ENCODE measurements around the gene UHRF1. TPM values are rescaled to one million over a fixed set of nuclear protein-coding genes. Genes with fewer than 3 reads are reported as not detected.
A peak's percentile ranks its signal among the peaks of the same experiment; 100 is the strongest.

The UHRF1 gene
- total and polyA plus RNA-seq, 7 donors: 0.36 to 10.5 (median 1.5) TPM

- H3K4me3 ChIP-seq: peak within 1 kb of the TSS; percentile 66 to 85 (median 78)
- TF ChIP-seq POLR2AphosphoS5 (IDR thresholded peaks at IDR 0.05): peak; percentile 89 to 98 (median 96)
- TF ChIP-seq EP300 (IDR thresholded peaks at IDR 0.05): no peak
- TF ChIP-seq POLR2A (IDR thresholded peaks at IDR 0.05): no peak
- H3K27me3 ChIP-seq: no peaks in the 10 kb centered on the region
- intact Hi-C loops (cut with DNase I): loop anchor here (2.0 to 5.0 kb wide), 2 partner anchors 62 to 96 kb away; no protein-coding TSS in a partner anchor
- peak; percentile 100 for DNase-seq
- H3K36me3 ChIP-seq: no peaks in the 10 kb centered on the region
- H3K27ac ChIP-seq: peak within 1 kb of the TSS; percentile 71 to 80 (median 73)
- peaks cover 0 to 45% (median 40%) of the 10 kb centered on the region in 4 donors for H3K4me1 ChIP-seq
- no peaks in the 10 kb centered on the region for H3K9me3 ChIP-seq
- WGBS, 2 donors: 1% methylated on average over 96 of the region's 96 CpGs
Observed at GRCh38 chr19:4968462-4969291, 59.4 kb downstream of the UHRF1 start, which contains the start of gene KDM4B. KDM4B (plus strand) TSS chr19:4969113; CDS start chr19:5032891, 63,778 bp downstream.

DNA sequence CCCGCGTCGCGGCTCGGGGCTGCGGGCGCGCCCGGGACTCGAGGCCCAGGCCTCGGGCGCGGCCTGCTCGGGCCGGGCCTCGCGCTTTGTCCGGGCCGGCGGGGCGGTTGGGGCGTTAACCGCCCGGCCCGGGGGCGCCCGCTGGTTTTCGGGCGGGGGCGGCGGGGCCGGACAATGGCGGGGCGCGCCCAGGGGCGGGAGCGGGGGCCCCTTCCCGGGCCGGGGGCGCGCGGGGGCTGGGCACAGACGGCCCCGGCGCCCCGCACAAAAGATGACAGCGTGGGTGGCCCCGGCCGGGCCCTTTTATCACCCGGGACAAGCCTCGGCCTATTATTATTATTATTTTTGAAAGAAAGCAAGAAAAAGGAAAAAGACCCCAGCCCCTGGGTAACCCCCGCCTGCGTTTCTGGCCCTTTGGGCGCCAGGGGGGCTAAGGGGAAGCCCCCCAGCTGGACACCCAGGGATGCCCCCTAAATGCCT lies 60.0 kb downstream of the UHRF1 start:
- no peak for DNase-seq
- no peak for TF ChIP-seq EP300 (IDR thresholded peaks at IDR 0.05)
- no peak for TF ChIP-seq POLR2AphosphoS5 (IDR thresholded peaks at IDR 0.05)
- TF ChIP-seq CTCF (IDR thresholded peaks at IDR 0.05): no peak
- TF ChIP-seq POLR2A (IDR thresholded peaks at IDR 0.05): no peak
- peaks cover 0 to 52% (median 42%) of the 10 kb centered on the region in 4 donors for H3K4me1 ChIP-seq
- H3K9me3 ChIP-seq: no peaks in the 10 kb centered on the region
- H3K36me3 ChIP-seq: no peaks in the 10 kb centered on the region
- peak overlapping the region; percentile 66 to 80 (median 70) for H3K27ac ChIP-seq
- H3K4me3 ChIP-seq: peak overlapping the region; percentile 66 to 85 (median 78)
- intact Hi-C loops (cut with DNase I): loop anchor here (2.0 to 5.0 kb wide), 2 partner anchors 61 to 97 kb away; no protein-coding TSS in a partner anchor
- H3K27me3 ChIP-seq: no peaks in the 10 kb centered on the region
- 1% methylated on average over 54 of the region's 54 CpGs for WGBS, 2 donors

DNA sequence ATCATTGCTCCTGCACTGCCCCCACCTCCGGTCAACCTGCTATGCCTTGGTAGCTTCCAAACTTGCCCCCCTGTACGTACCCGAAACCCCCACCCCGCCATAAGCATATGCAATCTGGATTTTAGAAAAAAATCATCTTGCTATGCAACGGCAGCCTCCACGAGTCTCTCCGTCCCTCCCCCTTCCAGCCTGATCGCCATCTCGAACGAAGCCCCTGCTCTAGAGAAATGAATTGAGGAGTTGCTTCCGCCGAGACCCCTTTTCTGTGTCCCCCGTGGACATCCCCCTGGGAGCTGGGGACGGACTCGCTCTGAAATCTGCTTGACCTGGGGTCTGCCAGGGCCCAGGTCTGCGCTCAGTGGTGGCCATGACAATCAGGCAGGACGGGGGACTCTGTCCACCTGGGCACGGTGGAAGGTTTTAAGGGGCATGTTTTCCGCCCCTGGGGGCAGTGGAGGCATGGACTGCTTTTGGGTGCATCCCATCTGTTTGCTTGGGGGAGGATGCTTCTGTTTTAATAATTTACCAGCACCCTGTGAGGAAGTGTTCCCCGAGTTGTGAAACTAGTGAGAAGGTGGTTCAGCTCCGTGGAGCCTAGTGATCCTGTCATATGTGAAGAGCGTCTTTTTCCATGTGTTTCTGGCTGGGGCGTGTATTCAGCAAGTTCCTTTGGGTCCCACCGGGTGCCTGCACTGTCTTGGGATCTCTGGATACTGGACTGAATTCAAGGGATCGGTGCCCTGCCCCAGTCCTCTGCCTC lies 60.7 kb downstream of the UHRF1 start:
- H3K9me3 ChIP-seq: no peaks in the 10 kb centered on the region
- TF ChIP-seq CTCF (IDR thresholded peaks at IDR 0.05): no peak
- TF ChIP-seq POLR2AphosphoS5 (IDR thresholded peaks at IDR 0.05): peak in 1 of 4 donors; percentile 24
- no peak for DNase-seq
- H3K27me3 ChIP-seq: no peaks in the 10 kb centered on the region
- WGBS, 2 donors: 2 to 5% methylated on average over 25 of the region's 25 CpGs
- peak overlapping the region; percentile 66 to 80 (median 70) for H3K27ac ChIP-seq
- peak overlapping the region; percentile 66 to 85 (median 78) for H3K4me3 ChIP-seq
- peaks cover 0 to 58% (median 48%) of the 10 kb centered on the region in 4 donors for H3K4me1 ChIP-seq
- intact Hi-C loops (cut with DNase I): loop anchor here (2.0 to 10.0 kb wide), 4 partner anchors 61 to 1095 kb away; partner anchors contain the start of gene DPP9
- H3K36me3 ChIP-seq: no peaks in the 10 kb centered on the region

GRCh38 chr19:4970558-4971423 lies 61.5 kb downstream of the UHRF1 start:
- intact Hi-C loops (cut with DNase I): loop anchor here (10.0 kb wide), 2 partner anchors 246 to 1094 kb away; partner anchors contain the start of gene DPP9
- Histone ChIP-seq H3K27me3 (no peaks in the 10 kb centered on the region), H3K9me3 (no peaks in the 10 kb centered on the region), H3K36me3 (no peaks in the 10 kb centered on the region), H3K27ac (peak overlapping the region; percentile 66 to 80 (median 70)), H3K4me1 (peaks cover 0 to 66% (median 56%) of the 10 kb centered on the region in 4 donors), H3K4me3 (peak overlapping the region; percentile 66 to 85 (median 78))
- WGBS, 2 donors: 5 to 28% methylated on average over 31 of the region's 31 CpGs
- peak in 1 of 4 donors; percentile 28 for TF ChIP-seq POLR2AphosphoS5 (IDR thresholded peaks at IDR 0.05)
- no peak for TF ChIP-seq EP300 (IDR thresholded peaks at IDR 0.05)
- TF ChIP-seq POLR2A (IDR thresholded peaks at IDR 0.05): no peak
- DNase-seq: peak; percentile 76

DNA sequence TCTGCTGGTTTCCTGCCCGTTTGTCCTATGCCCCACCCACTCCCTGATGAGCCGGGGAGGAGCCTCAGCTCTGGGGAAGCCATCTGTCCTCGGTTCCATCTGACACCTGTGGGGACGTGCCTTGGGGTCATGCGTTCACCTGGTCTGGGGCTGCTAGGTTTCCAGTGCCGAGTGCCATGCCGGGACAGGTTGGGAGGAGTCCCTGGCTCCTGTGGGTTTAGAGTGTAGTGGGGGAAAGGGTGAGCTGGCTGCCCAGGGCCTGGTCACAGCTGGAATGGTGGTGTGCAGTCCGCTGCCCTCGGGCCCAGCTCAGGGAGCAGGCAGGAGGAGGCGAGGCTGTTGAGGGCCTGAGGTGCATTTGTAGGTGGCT lies 62.1 kb downstream of the UHRF1 start:
- H3K4me1 ChIP-seq: peaks cover 0 to 73% (median 61%) of the 10 kb centered on the region in 4 donors
- TF ChIP-seq EP300 (IDR thresholded peaks at IDR 0.05) (no peak), CTCF (IDR thresholded peaks at IDR 0.05) (no peak), POLR2A (IDR thresholded peaks at IDR 0.05) (no peak), POLR2AphosphoS5 (IDR thresholded peaks at IDR 0.05) (peak in 1 of 4 donors; percentile 18)
- WGBS, 2 donors: 19 to 44% methylated on average over 10 of the region's 10 CpGs
- peak overlapping the region; percentile 66 to 85 (median 78) for H3K4me3 ChIP-seq
- H3K36me3 ChIP-seq: no peaks in the 10 kb centered on the region
- H3K27me3 ChIP-seq: no peaks in the 10 kb centered on the region
- DNase-seq: peak; percentile 76
- peak overlapping the region; percentile 66 to 80 (median 70) for H3K27ac ChIP-seq
- intact Hi-C loops (cut with DNase I): loop anchor here (10.0 kb wide), 2 partner anchors 247 to 1093 kb away; partner anchors contain the start of gene DPP9
- no peaks in the 10 kb centered on the region for H3K9me3 ChIP-seq
